GM12878 (cell line): ENCODE results near the gene ENPP7. TPM values are rescaled to one million over a fixed set of nuclear protein-coding genes. Genes with fewer than 3 reads are reported as not detected.

Source experiments
- BHLHE40 ChIP-seq, 2 experiments: fragments of 450-650 bp in 1 of 2; IDR thresholded peaks; 2 replicates each; pipeline ENCODE4 v1.6.1; 2011 to 2017; ENCODE audit warnings: low read depth in 2 of 2, borderline replicate concordance in 1 of 2, improper control_type of control experiment in 1 of 2, low read length in 1 of 2, mild to moderate bottlenecking in 1 of 2
- CEBPB ChIP-seq, 2 experiments: fragments of 150-350 bp in 1 of 2; IDR thresholded peaks; 2 replicates each; pipeline ENCODE4 v1.6.1; 2012 to 2014; ENCODE audit warnings: low read depth in 2 of 2, low read length in 2 of 2, borderline replicate concordance in 1 of 2, inconsistent platforms in 1 of 2
- EED ChIP-seq: sonication (generic); IDR thresholded peaks from 2 replicates; pipeline ENCODE4 v1.6.1; 2016; ENCODE audit warnings: antibody characterized with exemption, low read depth
- ESRRA ChIP-seq: IDR thresholded peaks from 2 replicates; pipeline ENCODE4 v1.6.1; 2012; ENCODE audit warnings: mild to moderate bottlenecking, low read length, improper control_type of control experiment
- GATAD2B ChIP-seq: fragments of 450-650 bp; conservative IDR thresholded peaks from 2 replicates; pipeline ENCODE4 v1.6.1; 2017; ENCODE audit warnings: low read depth, mild to moderate bottlenecking, moderate library complexity
- IKZF2 ChIP-seq, 2 experiments: fragments of 450-650 bp; IDR thresholded peaks; 2 replicates each; pipeline ENCODE4 v1.6.1; 2017; ENCODE audit warnings: mild to moderate bottlenecking in 2 of 2, moderate library complexity in 2 of 2
- JUND ChIP-seq: IDR thresholded peaks from 2 replicates; pipeline ENCODE4 v1.6.1; 2012; ENCODE audit warnings: low read depth, mild to moderate bottlenecking, low read length, improper control_type of control experiment, moderate library complexity
- NR2F1 ChIP-seq: fragments of 450-650 bp; conservative IDR thresholded peaks from 2 replicates; pipeline ENCODE4 v1.6.1; 2017; ENCODE audit warnings: mild to moderate bottlenecking
- PML ChIP-seq: IDR thresholded peaks from 2 replicates; pipeline ENCODE4 v1.6.1; 2012; ENCODE audit warnings: low read length, inconsistent platforms
- RUNX3 ChIP-seq: IDR thresholded peaks from 2 replicates; pipeline ENCODE4 v1.6.1; 2012; ENCODE audit warnings: low read length, inconsistent platforms
- SIN3A ChIP-seq: IDR thresholded peaks from 2 replicates; pipeline ENCODE4 v1.6.1; 2012; ENCODE audit warnings: low read depth, low read length, improper control_type of control experiment
- polyA plus RNA-seq, 11 experiments: library from polyadenylated mRNA; depleted of rRNA in 4 of 11; unstranded in 6 of 11; stranded (reverse) in 5 of 11; fragments of >200 nt; fragmentation: Nextera tagmentation in 4 of 11; fragmentation: Illumina TruSeq in 1 of 11; extraction: Ambion mirVana in 4 of 11; extraction: Trizol in 1 of 11; gene quantifications; 1 replicate in 1 of 11; 2 replicates in 10 of 11; pipeline versions ENCODE4 v1.2.1 to v1.2.3, GENCODE V29; 2011 to 2016; ENCODE audit warnings: inconsistent platforms in 2 of 11, missing spikeins in 2 of 11, low read depth in 1 of 11
- total RNA-seq, 4 experiments: library from RNA; depleted of rRNA in 3 of 4; stranded (reverse); fragments of >200 nt in 3 of 4; fragmentation: Illumina TruSeq in 1 of 4; extraction: Trizol in 1 of 4; gene quantifications; 2 replicates each; pipeline versions ENCODE4 v1.2.1 to v1.2.3, GENCODE V29; 2013 to 2021
- TF ChIP-seq, protein P1 (sequence below): fragments of 450-650 bp; IDR thresholded peaks from 2 replicates; pipeline ENCODE4 v1.6.1; 2016; ENCODE audit warnings: mild to moderate bottlenecking, moderate library complexity, borderline replicate concordance
- TF ChIP-seq, protein P2 (sequence below): fragments of 450-650 bp; IDR thresholded peaks from 2 replicates; pipeline ENCODE4 v1.6.1; 2018; ENCODE audit warnings: mild to moderate bottlenecking, low read depth, moderate library complexity; ENCODE audit not compliant: partially characterized antibody
- TF ChIP-seq, protein P3 (sequence below): fragments of 450-650 bp; IDR thresholded peaks from 2 replicates; pipeline ENCODE4 v1.6.1; 2018; ENCODE audit warnings: borderline replicate concordance, mild to moderate bottlenecking; ENCODE audit not compliant: partially characterized antibody

ENPP7 gene
- total and polyA plus RNA-seq, 10 of the 15 experiments (the other 5 are each of a cell fraction or from before 2014, with no cell fraction given) = 0.04 to 0.41 (median 0.18) TPM; not detected in 1

DNA sequence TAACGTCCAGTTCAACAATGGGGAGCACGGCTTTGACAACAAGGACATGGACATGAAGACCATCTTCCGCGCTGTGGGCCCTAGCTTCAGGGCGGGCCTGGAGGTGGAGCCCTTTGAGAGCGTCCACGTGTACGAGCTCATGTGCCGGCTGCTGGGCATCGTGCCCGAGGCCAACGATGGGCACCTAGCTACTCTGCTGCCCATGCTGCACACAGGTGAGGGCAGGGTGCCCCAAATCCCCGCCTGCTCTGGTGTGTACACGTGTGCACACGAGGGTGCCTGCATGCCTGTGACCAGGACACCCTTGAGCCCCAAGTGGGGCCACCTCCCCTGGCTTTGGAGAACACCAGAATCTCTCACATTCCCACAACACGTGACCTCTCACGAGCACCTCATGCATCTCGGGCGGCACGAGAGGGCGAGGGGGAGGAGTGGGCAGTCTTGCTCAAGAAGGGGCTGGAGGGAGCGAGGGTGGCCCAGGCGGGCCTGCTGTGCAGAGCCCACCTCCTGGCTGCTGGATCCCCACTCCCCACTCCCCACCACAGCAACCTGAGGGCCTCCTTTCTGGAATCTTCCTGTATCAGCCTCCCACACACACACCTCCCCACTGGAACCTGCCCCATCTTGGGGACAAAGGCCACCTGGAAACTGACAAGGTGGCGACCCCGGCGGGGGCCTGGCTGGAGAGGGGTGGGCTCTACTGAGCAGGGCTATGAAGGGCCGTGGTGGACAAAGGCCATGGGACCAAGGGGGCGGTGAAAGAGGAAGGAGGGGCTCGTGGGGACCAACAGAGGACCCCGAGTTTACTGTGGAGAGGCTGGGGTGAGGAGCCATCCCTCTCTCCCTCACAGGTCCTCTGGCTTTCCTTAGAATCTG, 6.5 kb downstream of the ENPP7 start (continued):
- TF ChIP-seq, protein P1, sequence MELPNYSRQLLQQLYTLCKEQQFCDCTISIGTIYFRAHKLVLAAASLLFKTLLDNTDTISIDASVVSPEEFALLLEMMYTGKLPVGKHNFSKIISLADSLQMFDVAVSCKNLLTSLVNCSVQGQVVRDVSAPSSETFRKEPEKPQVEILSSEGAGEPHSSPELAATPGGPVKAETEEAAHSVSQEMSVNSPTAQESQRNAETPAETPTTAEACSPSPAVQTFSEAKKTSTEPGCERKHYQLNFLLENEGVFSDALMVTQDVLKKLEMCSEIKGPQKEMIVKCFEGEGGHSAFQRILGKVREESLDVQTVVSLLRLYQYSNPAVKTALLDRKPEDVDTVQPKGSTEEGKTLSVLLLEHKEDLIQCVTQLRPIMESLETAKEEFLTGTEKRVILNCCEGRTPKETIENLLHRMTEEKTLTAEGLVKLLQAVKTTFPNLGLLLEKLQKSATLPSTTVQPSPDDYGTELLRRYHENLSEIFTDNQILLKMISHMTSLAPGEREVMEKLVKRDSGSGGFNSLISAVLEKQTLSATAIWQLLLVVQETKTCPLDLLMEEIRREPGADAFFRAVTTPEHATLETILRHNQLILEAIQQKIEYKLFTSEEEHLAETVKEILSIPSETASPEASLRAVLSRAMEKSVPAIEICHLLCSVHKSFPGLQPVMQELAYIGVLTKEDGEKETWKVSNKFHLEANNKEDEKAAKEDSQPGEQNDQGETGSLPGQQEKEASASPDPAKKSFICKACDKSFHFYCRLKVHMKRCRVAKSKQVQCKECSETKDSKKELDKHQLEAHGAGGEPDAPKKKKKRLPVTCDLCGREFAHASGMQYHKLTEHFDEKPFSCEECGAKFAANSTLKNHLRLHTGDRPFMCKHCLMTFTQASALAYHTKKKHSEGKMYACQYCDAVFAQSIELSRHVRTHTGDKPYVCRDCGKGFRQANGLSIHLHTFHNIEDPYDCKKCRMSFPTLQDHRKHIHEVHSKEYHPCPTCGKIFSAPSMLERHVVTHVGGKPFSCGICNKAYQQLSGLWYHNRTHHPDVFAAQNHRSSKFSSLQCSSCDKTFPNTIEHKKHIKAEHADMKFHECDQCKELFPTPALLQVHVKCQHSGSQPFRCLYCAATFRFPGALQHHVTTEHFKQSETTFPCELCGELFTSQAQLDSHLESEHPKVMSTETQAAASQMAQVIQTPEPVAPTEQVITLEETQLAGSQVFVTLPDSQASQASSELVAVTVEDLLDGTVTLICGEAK = no peak
- TF ChIP-seq IKZF2 (IDR thresholded peaks at IDR 0.05) = no peak
- TF ChIP-seq GATAD2B = no peak
- TF ChIP-seq, protein P2, sequence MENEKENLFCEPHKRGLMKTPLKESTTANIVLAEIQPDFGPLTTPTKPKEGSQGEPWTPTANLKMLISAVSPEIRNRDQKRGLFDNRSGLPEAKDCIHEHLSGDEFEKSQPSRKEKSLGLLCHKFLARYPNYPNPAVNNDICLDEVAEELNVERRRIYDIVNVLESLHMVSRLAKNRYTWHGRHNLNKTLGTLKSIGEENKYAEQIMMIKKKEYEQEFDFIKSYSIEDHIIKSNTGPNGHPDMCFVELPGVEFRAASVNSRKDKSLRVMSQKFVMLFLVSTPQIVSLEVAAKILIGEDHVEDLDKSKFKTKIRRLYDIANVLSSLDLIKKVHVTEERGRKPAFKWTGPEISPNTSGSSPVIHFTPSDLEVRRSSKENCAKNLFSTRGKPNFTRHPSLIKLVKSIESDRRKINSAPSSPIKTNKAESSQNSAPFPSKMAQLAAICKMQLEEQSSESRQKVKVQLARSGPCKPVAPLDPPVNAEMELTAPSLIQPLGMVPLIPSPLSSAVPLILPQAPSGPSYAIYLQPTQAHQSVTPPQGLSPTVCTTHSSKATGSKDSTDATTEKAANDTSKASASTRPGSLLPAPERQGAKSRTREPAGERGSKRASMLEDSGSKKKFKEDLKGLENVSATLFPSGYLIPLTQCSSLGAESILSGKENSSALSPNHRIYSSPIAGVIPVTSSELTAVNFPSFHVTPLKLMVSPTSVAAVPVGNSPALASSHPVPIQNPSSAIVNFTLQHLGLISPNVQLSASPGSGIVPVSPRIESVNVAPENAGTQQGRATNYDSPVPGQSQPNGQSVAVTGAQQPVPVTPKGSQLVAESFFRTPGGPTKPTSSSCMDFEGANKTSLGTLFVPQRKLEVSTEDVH = no peak
- TF ChIP-seq, protein P3, sequence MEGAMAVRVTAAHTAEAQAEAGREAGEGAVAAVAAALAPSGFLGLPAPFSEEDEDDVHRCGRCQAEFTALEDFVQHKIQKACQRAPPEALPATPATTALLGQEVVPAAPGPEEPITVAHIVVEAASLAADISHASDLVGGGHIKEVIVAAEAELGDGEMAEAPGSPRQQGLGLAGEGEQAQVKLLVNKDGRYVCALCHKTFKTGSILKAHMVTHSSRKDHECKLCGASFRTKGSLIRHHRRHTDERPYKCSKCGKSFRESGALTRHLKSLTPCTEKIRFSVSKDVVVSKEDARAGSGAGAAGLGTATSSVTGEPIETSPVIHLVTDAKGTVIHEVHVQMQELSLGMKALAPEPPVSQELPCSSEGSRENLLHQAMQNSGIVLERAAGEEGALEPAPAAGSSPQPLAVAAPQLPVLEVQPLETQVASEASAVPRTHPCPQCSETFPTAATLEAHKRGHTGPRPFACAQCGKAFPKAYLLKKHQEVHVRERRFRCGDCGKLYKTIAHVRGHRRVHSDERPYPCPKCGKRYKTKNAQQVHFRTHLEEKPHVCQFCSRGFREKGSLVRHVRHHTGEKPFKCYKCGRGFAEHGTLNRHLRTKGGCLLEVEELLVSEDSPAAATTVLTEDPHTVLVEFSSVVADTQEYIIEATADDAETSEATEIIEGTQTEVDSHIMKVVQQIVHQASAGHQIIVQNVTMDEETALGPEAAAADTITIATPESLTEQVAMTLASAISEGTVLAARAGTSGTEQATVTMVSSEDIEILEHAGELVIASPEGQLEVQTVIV = no peak
- no peak for TF ChIP-seq NR2F1
- TF ChIP-seq SIN3A = no peak
- no peak for TF ChIP-seq PML
- no peak for TF ChIP-seq BHLHE40 (IDR thresholded peaks at IDR 0.05; ENCODE audit: borderline replicate concordance in 1 of 2, low read depth in 2 of 2, low read length in 1 of 2)
- no peak for TF ChIP-seq ESRRA
- no peak for TF ChIP-seq EED
- TF ChIP-seq JUND = no peak
- TF ChIP-seq CEBPB (IDR thresholded peaks at IDR 0.05; ENCODE audit: borderline replicate concordance in 1 of 2, low read depth in 2 of 2, low read length in 2 of 2) = no peak
- no peak for TF ChIP-seq RUNX3
